Osteocyte (in vitro differentiated cells): Measurements from ENCODE around the gene SMYD3. TPM values are rescaled to one million over a fixed set of nuclear protein-coding genes. Genes with fewer than 3 reads are reported as not detected.
"Not testable (repeated sequence)": the region's sequence is repeated elsewhere in the genome, so short reads cannot be mapped to it uniquely, and the experiment has no call there.

Source experiments
- DNase-seq: peaks from one replicate; pipeline ENCODE4 v3.0.0; 2021; ENCODE audit warnings: mixed read lengths; ENCODE audit not compliant: unreplicated experiment; ENCODE audit errors: extremely low spot score
- H3K27ac Mint-ChIP-seq: one replicate; pipeline ENCODE4 v1.8.0; 2021; ENCODE audit warnings: mild to moderate bottlenecking, mixed read lengths; ENCODE audit not compliant: unreplicated experiment
- H3K27me3 Mint-ChIP-seq: one replicate; pipeline ENCODE4 v1.8.0; 2021; ENCODE audit warnings: mixed read lengths; ENCODE audit not compliant: unreplicated experiment
- H3K36me3 Mint-ChIP-seq: one replicate; pipeline ENCODE4 v1.8.0; 2021; ENCODE audit warnings: mixed read lengths; ENCODE audit not compliant: unreplicated experiment
- H3K4me1 Mint-ChIP-seq: one replicate; pipeline ENCODE4 v1.8.0; 2021; ENCODE audit warnings: mixed read lengths; ENCODE audit not compliant: unreplicated experiment
- H3K4me3 Mint-ChIP-seq: one replicate; pipeline ENCODE4 v1.8.0; 2021; ENCODE audit warnings: mild to moderate bottlenecking, moderate library complexity, mixed read lengths; ENCODE audit not compliant: unreplicated experiment
- H3K9me3 Mint-ChIP-seq: one replicate; pipeline ENCODE4 v1.8.0; 2021; ENCODE audit warnings: mixed read lengths; ENCODE audit not compliant: unreplicated experiment
- CTCF ChIP-seq: fragments of 200-600 bp; sonication (generic); IDR thresholded peaks from 2 replicates; pipeline ENCODE4 v1.5.0; 2021; ENCODE audit warnings: antibody characterized with exemption, mild to moderate bottlenecking, moderate library complexity
- total RNA-seq: library from RNA; stranded (reverse); gene quantifications from 2 replicates; pipeline ENCODE4 v1.2.1, GENCODE V29; 2021

Gene SMYD3
- total RNA-seq, 1 donor from 2014 or later: 22.3 TPM

- no peaks in the 10 kb centered on the region for H3K9me3 Mint-ChIP-seq
- no peak for DNase-seq
- H3K4me3 Mint-ChIP-seq: no peak overlapping the region
- no peak overlapping the region for H3K27ac Mint-ChIP-seq
- no peaks in the 10 kb centered on the region for H3K4me1 Mint-ChIP-seq
- TF ChIP-seq CTCF: no peak
- H3K36me3 Mint-ChIP-seq: no peaks in the 10 kb centered on the region
- no peaks in the 10 kb centered on the region for H3K27me3 Mint-ChIP-seq
These were observed 729.3 kb downstream of the SMYD3 start for GRCh38 chr1:245777752-245778151.

- Mint-ChIP-seq H3K27me3 (no peaks in the 10 kb centered on the region), H3K9me3 (no peaks in the 10 kb centered on the region), H3K4me1 (peaks cover 6% of the 10 kb centered on the region), H3K36me3 (no peaks in the 10 kb centered on the region), H3K27ac (no peak overlapping the region), H3K4me3 (no peak overlapping the region)
- no peak for DNase-seq
- TF ChIP-seq CTCF: no peak
These were observed 730.3 kb downstream of the SMYD3 start for GRCh38 chr1:245776694-245777332.

- no peaks in the 10 kb centered on the region for H3K9me3 Mint-ChIP-seq
- DNase-seq: no peak
- no peaks in the 10 kb centered on the region for H3K36me3 Mint-ChIP-seq
- TF ChIP-seq CTCF: no peak
- peaks cover 12% of the 10 kb centered on the region for H3K4me1 Mint-ChIP-seq
- H3K27me3 Mint-ChIP-seq: no peaks in the 10 kb centered on the region
- no peak overlapping the region for H3K4me3 Mint-ChIP-seq
- H3K27ac Mint-ChIP-seq: no peak overlapping the region
These were observed 730.9 kb downstream of the SMYD3 start for GRCh38 chr1:245776139-245776538.

GRCh38 chr1:245774931-245775330 lies 732.1 kb downstream of the SMYD3 start:
- not testable (repeated sequence) for H3K36me3 Mint-ChIP-seq, H3K4me3 Mint-ChIP-seq, H3K27me3 Mint-ChIP-seq, DNase-seq, H3K27ac Mint-ChIP-seq, H3K9me3 Mint-ChIP-seq
- peaks cover 20% of the 10 kb centered on the region for H3K4me1 Mint-ChIP-seq

- Mint-ChIP-seq H3K4me1 (peaks cover 20% of the 10 kb centered on the region), H3K9me3 (no peaks in the 10 kb centered on the region), H3K4me3 (no peak overlapping the region), H3K27me3 (no peaks in the 10 kb centered on the region), H3K27ac (no peak overlapping the region), H3K36me3 (peaks cover 2% of the 10 kb centered on the region)
- no peak for DNase-seq
- no peak for TF ChIP-seq CTCF
These were observed 732.9 kb downstream of the SMYD3 start for GRCh38 chr1:245774196-245774595.

- DNase-seq: no peak
- H3K4me3 Mint-ChIP-seq: no peak overlapping the region
- no peak for TF ChIP-seq CTCF
- peaks cover 20% of the 10 kb centered on the region for H3K4me1 Mint-ChIP-seq
- H3K27me3 Mint-ChIP-seq: no peaks in the 10 kb centered on the region
- H3K9me3 Mint-ChIP-seq: no peaks in the 10 kb centered on the region
- H3K27ac Mint-ChIP-seq: no peak overlapping the region
- peaks cover 4% of the 10 kb centered on the region for H3K36me3 Mint-ChIP-seq
These were observed 733.7 kb downstream of the SMYD3 start for GRCh38 chr1:245773344-245773743.
